ENCODE measurements around the gene GKN2. TPM values are rescaled to one million over a fixed set of nuclear protein-coding genes. Genes with fewer than 3 reads are reported as not detected.

GKN2 gene
- total RNA-seq, 2 experiments from 2014 or later, result not detected

DNA sequence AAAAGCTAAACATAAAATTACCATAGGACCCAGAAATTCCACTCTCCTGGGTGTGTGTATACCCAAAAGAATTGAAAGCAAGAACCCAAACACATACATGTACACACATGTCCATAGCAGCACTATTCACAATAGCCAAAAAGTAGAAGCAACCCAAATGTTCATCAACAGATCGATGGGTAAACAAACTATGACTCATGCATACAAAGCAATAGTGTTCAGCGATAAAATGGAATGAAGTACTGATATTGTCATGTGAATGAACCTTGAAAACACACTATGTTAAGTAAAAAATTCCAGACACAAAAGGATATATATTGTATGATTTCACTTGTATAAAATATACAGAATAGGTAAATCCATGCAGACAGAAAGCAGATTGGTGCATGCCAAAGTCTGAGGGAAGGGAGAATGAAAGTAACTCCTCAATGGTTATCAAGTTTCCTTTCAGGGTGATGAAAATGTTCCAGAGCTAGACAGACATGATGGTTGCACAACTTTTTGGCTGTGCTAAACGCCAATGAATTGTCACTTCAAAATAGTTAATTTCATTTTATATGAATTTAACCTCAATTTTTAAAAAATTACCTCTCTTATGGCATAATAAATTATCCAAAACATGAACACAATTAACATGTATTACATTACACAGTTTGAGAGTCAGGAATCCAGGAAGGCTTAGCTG lies 35.5 kb downstream of the GKN2 start:
- no peak overlapping the region for H3K4me3 Mint-ChIP-seq
- no peaks in the 10 kb centered on the region for H3K27me3 Mint-ChIP-seq
- no peak for DNase-seq
- H3K4me1 Mint-ChIP-seq, result no peaks in the 10 kb centered on the region
- H3K27ac Mint-ChIP-seq, result no peak overlapping the region
- no peaks in the 10 kb centered on the region for H3K9me3 Mint-ChIP-seq (ENCODE audit: low read depth)
- no peak for ATAC-seq
- intact Hi-C loops (cut with DNase I, micrococcal nuclease), result no loop called here
- CTCF ChIA-PET, result interaction anchor here (0.5 to 1.2 kb wide), 2 partner anchors 26 to 83 kb away, joined by 3 read pairs; no protein-coding TSS in a partner anchor
- no peaks in the 10 kb centered on the region for H3K36me3 Mint-ChIP-seq (ENCODE audit: low read depth)
- POLR2A ChIA-PET, result no interaction called here

DNA sequence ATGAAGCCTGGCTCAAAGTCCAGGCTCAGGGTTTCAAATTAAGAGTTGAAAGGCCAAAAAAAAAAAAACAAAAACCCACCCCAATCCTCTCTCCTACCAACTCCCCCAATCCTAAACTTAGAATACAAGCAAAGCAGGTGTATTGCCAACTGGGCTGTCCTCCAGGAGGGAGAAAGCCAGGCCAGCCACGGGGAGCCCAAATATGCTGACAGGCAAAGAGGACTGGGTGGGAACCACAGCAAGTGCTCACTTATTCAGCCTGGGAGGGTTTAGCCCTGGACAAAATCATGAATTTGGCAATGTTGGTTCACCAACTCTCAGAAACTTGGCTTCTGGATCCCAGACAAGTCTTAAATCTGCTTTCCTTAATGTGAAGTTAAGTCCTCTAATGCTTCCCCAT lies 36.5 kb downstream of the GKN2 start:
- no peaks in the 10 kb centered on the region for H3K36me3 Mint-ChIP-seq (ENCODE audit: low read depth)
- ChIA-PET CTCF (no interaction called here), POLR2A (no interaction called here)
- H3K4me1 Mint-ChIP-seq, result no peaks in the 10 kb centered on the region
- H3K27me3 Mint-ChIP-seq, result no peaks in the 10 kb centered on the region
- H3K9me3 Mint-ChIP-seq (ENCODE audit: low read depth), result no peaks in the 10 kb centered on the region
- DNase-seq, result no peak
- intact Hi-C loops (cut with DNase I, micrococcal nuclease), result no loop called here
- ATAC-seq, result no peak
- no peak overlapping the region for H3K4me3 Mint-ChIP-seq
- H3K27ac Mint-ChIP-seq, result no peak overlapping the region

DNA sequence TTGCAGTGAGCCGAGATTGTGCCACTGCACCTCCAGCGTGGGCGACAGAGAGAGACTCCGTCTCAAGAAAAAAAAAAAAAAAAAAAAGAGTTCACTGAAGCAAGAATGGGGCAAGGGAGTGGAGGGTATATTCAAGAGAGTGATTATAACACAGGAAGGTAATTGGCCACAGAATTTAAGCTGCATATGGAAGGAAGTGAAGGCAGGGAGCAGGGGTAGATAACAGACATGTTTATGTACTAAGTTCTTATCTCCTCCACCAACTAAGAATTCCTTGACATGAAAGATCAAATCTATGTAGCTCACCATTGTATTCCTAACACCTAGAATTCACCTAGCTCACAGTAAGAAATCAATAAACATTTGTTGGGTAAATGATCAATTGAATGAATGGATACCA lies 37.3 kb downstream of the GKN2 start:
- H3K9me3 Mint-ChIP-seq (ENCODE audit: low read depth), result no peaks in the 10 kb centered on the region
- ChIA-PET POLR2A (no interaction called here), CTCF (interaction anchor here (1.2 to 1.4 kb wide), 3 partner anchors 12 to 451 kb away, joined by 3 to 9 read pairs (median 3); no protein-coding TSS in a partner anchor)
- DNase-seq (no peak), ATAC-seq (no peak)
- no peak overlapping the region for H3K27ac Mint-ChIP-seq
- no peak overlapping the region for H3K4me3 Mint-ChIP-seq
- intact Hi-C loops (cut with DNase I, micrococcal nuclease), result no loop called here
- H3K27me3 Mint-ChIP-seq, result no peaks in the 10 kb centered on the region
- peaks cover 2% of the 10 kb centered on the region for H3K4me1 Mint-ChIP-seq
- H3K36me3 Mint-ChIP-seq (ENCODE audit: low read depth), result no peaks in the 10 kb centered on the region

DNA sequence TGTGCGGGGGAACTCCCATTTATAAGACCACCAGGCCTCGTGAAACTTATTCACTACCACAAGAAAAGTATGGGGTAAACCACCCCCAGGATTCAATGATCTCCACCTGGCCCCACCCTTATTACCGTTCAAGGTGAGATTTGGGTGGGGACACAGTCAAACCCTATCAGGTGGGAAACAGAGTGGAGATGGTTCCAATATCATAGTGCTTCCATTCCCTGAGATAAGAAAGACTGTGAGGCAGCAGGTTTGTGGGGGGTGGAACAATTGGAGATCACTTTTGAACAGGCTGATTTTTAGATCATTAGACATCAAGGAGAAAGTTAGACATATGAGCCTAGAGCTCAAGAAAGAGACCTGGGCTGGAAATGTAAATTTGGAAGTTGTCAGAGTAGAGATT lies 39.3 kb downstream of the GKN2 start:
- no peaks in the 10 kb centered on the region for H3K27me3 Mint-ChIP-seq
- ChIA-PET POLR2A (no interaction called here), CTCF (interaction anchor here (1.4 to 3.9 kb wide), 6 partner anchors 12 to 450 kb away, joined by 3 to 22 read pairs (median 4); no protein-coding TSS in a partner anchor)
- DNase-seq (no peak), ATAC-seq (no peak)
- no peaks in the 10 kb centered on the region for H3K9me3 Mint-ChIP-seq (ENCODE audit: low read depth)
- H3K36me3 Mint-ChIP-seq (ENCODE audit: low read depth), result no peaks in the 10 kb centered on the region
- H3K27ac Mint-ChIP-seq, result no peak overlapping the region
- intact Hi-C loops (cut with DNase I, micrococcal nuclease), result no loop called here
- no peak overlapping the region for H3K4me3 Mint-ChIP-seq
- peaks cover 20% of the 10 kb centered on the region for H3K4me1 Mint-ChIP-seq

DNA sequence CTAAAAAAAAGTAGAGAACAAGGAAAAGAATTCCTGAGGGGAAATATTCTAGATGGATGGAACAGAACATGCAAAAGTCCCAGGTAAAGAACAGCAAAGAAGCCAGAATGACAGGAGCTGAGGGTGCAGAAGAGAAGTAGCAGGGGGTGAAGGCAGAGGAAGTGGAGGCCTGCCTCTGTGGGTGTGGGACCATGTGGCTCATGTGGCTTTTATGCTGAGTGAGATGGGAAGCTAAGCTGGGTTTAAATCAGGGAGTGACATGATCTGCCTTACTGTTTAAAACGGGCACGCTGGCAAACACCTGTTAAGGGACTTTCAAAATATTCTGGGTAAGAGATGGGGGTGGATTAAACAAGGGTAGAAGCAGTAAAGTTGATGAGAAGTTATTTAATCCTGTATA lies 40.0 kb downstream of the GKN2 start:
- intact Hi-C loops (cut with DNase I, micrococcal nuclease), result no loop called here
- Mint-ChIP-seq H3K36me3 (ENCODE audit: low read depth) (no peaks in the 10 kb centered on the region), H3K27ac (no peak overlapping the region), H3K4me1 (peaks cover 26% of the 10 kb centered on the region), H3K9me3 (ENCODE audit: low read depth) (no peaks in the 10 kb centered on the region), H3K4me3 (no peak overlapping the region), H3K27me3 (no peaks in the 10 kb centered on the region)
- CTCF ChIA-PET, result interaction anchor here (1.3 to 3.9 kb wide), 7 partner anchors 11 to 449 kb away, joined by 3 to 22 read pairs (median 4); no protein-coding TSS in a partner anchor
- DNase-seq (peak; percentile 57), ATAC-seq (no peak)
- POLR2A ChIA-PET, result no interaction called here

DNA sequence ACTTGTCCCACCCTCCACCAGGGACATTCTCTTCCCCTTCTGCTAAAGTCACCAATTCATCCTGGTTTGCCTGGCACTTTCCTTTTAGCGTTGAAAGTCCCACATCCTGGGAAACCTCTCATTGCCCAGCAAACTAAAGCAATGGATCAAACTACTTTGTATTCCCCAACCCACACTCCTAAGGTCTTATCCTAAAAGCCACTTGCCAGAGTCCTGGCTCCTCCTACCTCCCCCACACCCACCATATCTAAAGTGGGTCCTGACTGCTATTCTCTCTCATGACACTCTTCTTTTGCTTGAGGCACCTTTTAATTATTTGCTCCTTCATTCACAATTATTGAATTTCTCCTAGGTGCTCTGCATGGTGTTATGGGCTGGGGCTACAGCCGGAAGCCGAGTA lies 40.6 kb downstream of the GKN2 start:
- POLR2A ChIA-PET, result no interaction called here

DNA sequence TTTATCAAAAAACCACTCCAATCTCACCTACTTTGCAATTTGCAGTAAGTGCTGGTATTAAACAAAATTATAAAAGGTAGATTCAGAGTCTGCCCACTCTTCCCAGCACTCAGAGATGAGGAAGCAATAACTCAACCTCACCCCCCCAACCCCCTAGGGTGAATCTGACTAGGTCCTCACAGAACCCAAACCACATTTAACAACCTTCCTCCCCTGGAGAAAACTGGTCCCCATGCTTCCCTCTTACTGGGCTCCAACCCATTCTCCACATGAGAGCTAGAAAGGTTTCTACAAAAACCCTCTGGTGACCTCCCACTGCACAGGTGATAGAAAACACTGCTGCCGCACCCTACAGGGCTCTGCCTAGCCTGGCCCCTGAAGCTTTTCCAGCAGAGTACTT lies 41.0 kb downstream of the GKN2 start:
- DNase-seq (no peak), ATAC-seq (no peak)
- POLR2A ChIA-PET, result no interaction called here
- Mint-ChIP-seq H3K27ac (no peak overlapping the region), H3K9me3 (ENCODE audit: low read depth) (no peaks in the 10 kb centered on the region), H3K4me3 (no peak overlapping the region), H3K36me3 (ENCODE audit: low read depth) (no peaks in the 10 kb centered on the region), H3K27me3 (no peaks in the 10 kb centered on the region), H3K4me1 (peaks cover 33% of the 10 kb centered on the region)
- intact Hi-C loops (cut with DNase I, micrococcal nuclease), result no loop called here
- CTCF ChIA-PET, result interaction anchor here (0.6 to 3.9 kb wide), 9 partner anchors 12 to 470 kb away, joined by 3 to 22 read pairs (median 4); no protein-coding TSS in a partner anchor

More for the DNA sequence above, 40.6 kb downstream of the GKN2 start:
- Mint-ChIP-seq H3K4me1 (peaks cover 31% of the 10 kb centered on the region), H3K9me3 (ENCODE audit: low read depth) (no peaks in the 10 kb centered on the region), H3K27me3 (no peaks in the 10 kb centered on the region), H3K4me3 (no peak overlapping the region), H3K27ac (no peak overlapping the region), H3K36me3 (ENCODE audit: low read depth) (no peaks in the 10 kb centered on the region)
- intact Hi-C loops (cut with DNase I, micrococcal nuclease), result no loop called here
- ATAC-seq (no peak), DNase-seq (no peak)
- CTCF ChIA-PET, result interaction anchor here (0.6 to 3.9 kb wide), 9 partner anchors 13 to 471 kb away, joined by 3 to 22 read pairs (median 4); no protein-coding TSS in a partner anchor

DNA sequence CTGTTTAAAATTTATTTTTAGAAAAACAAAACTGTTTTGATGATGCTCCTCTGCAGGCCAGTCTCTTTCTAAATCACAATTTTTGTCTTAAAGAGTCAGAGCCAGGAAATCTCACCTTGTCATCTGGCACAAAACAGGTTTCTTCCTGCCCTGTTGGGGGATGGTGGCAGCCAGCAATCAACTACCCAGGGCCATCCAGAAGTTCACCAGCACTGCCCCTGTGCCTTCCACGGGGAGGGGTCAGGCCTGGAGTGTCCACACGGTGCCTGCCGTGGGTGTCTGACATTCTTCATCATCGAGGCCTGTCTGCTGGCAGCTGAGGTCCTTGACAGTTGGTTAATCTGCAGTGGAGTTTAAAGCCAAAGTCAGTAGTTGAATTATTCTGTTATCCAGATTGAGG lies 41.4 kb downstream of the GKN2 start:
- intact Hi-C loops (cut with DNase I, micrococcal nuclease), result no loop called here
- POLR2A ChIA-PET, result no interaction called here
- H3K9me3 Mint-ChIP-seq (ENCODE audit: low read depth), result no peaks in the 10 kb centered on the region

DNA sequence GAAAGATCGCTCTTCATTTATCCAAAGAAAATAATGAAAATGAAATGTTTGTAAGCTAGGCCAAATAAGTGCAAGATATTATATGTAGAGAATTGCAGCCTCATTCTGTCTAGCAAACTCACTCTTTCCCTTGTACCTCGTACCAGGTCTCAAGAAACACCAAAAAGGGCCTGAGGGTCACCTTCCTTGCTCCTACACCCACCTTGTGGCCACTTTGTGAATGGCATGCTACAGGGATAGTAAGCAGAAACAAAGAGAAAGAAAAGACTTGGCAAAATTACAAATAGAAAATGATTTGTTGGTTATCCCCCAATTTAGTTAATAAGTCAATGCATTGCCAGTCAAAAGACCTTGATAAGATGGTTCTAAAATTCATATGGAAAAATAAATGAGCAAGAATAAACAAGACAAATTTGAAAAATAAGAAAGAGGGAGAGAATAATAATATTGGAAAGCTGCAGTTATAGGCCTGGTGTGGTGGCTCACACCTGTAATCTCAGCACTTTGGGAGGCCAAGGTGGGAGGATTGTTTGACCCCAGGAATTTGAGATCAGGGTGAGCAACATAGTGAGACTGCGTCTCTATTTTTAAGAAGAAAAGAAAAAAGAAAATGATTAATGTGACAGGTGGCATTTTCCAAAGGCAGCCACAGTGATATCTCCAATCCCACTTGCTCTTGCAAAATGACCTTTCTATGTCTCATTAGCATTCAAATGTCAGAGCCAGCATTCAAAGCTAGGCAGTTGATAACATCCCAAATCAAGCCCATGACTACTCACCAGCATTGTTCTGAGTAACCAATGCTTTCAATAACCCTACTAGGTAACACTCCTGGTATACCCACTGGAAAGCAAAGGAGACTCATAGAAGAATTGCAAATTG lies 42.7 kb downstream of the GKN2 start:
- peak; percentile 20 for ATAC-seq
- Mint-ChIP-seq H3K4me3 (no peak overlapping the region), H3K9me3 (ENCODE audit: low read depth) (no peaks in the 10 kb centered on the region), H3K27ac (peak overlapping the region; percentile 69), H3K27me3 (no peaks in the 10 kb centered on the region), H3K4me1 (peaks cover 36% of the 10 kb centered on the region), H3K36me3 (ENCODE audit: low read depth) (no peaks in the 10 kb centered on the region)
- ChIA-PET POLR2A (interaction anchor here (0.5 kb wide), 1 partner anchor 471 kb away, joined by 3 read pairs; no protein-coding TSS in a partner anchor), CTCF (interaction anchor here (0.8 to 6.1 kb wide), 12 partner anchors 10 to 445 kb away, joined by 3 to 57 read pairs (median 6); partner anchors contain the start of genes APLF and FBXO48)
- intact Hi-C loops (cut with DNase I, micrococcal nuclease), result loop anchor here (1.0 to 5.0 kb wide), 10 partner anchors 71 to 658 kb away; partner anchors contain the start of gene PPP3R1 (in 1 of the 2)
- peak; percentile 88 for DNase-seq

More for the DNA sequence above, 41.4 kb downstream of the GKN2 start:
- Mint-ChIP-seq H3K36me3 (ENCODE audit: low read depth) (no peaks in the 10 kb centered on the region), H3K27ac (peak overlapping the region; percentile 21), H3K4me1 (peaks cover 36% of the 10 kb centered on the region), H3K27me3 (no peaks in the 10 kb centered on the region), H3K4me3 (no peak overlapping the region)
- ATAC-seq, result no peak
- CTCF ChIA-PET, result interaction anchor here (0.6 to 3.9 kb wide), 7 partner anchors 12 to 470 kb away, joined by 3 to 22 read pairs (median 4); no protein-coding TSS in a partner anchor
- peak; percentile 30 for DNase-seq

DNA sequence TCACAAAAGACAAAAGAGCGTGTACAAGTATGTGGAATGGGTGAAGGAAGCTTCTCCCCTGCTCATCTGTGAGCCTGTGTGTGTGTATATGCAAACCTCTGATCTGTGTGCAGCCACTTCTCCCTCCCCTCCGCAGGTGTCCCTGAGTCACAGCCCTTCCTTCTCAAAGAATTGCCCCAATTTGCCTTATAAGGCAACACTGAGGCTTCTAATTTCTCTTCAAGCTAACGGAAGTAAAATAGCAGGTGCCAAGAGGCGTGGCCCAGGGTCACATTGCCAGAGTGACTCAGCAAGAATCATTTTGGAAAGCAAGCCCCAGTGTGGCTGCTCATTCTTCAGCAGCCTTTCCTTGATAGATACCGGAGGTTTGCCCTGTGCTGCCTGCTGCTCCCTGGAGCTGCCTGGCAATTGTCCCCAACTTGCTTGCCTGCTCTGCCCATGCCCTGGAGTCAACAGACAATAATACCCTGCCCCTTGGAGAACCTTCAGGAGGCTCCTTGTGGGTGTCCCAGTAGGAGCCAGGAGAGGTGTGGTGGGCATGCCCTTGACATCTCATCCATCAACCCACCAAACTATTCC lies 44.2 kb downstream of the GKN2 start:
- ATAC-seq, result peak; percentile 93
- Mint-ChIP-seq H3K36me3 (ENCODE audit: low read depth) (no peaks in the 10 kb centered on the region), H3K27me3 (no peaks in the 10 kb centered on the region), H3K4me1 (peaks cover 36% of the 10 kb centered on the region), H3K9me3 (ENCODE audit: low read depth) (no peaks in the 10 kb centered on the region), H3K4me3 (peak overlapping the region; percentile 46), H3K27ac (peak overlapping the region; percentile 95)
- ChIA-PET POLR2A (interaction anchor here (0.6 to 1.0 kb wide), 5 partner anchors 17 to 163 kb away, joined by 3 read pairs; no protein-coding TSS in a partner anchor), CTCF (interaction anchor here (0.6 to 6.1 kb wide), 28 partner anchors 15 to 624 kb away, joined by 3 to 57 read pairs (median 5); partner anchors contain the start of genes APLF and FBXO48)
- intact Hi-C loops (cut with DNase I, micrococcal nuclease), result loop anchor here (1.0 to 5.0 kb wide), 10 partner anchors 70 to 656 kb away; partner anchors contain the start of genes APLF (in 1 of the 2), FBXO48 (in 1 of the 2) and PPP3R1 (in 1 of the 2)
- DNase-seq, result peak; percentile 92

DNA sequence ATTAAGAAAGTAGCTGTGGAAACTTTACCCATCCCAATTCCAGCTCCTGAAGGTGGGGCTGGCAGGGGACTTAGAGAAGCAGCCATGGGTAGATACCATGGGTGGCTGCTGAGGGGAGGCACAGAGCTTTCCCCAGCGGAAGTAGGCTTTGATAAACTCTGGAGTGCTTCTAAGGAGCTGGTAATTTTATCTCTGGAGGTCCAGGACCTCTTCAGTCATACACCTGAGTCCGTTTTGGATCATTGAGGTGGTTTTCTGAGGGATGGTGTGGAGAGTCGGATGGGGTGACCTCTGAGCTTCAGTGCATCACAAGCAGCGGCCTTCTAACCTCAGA lies 44.8 kb downstream of the GKN2 start:
- Mint-ChIP-seq H3K9me3 (ENCODE audit: low read depth) (no peaks in the 10 kb centered on the region), H3K36me3 (ENCODE audit: low read depth) (no peaks in the 10 kb centered on the region), H3K4me1 (peaks cover 36% of the 10 kb centered on the region), H3K4me3 (peak overlapping the region; percentile 46), H3K27me3 (no peaks in the 10 kb centered on the region), H3K27ac (peak overlapping the region; percentile 95)
- DNase-seq (peak; percentile 29), ATAC-seq (peak; percentile 23)
- POLR2A ChIA-PET, result interaction anchor here (0.6 to 1.0 kb wide), 5 partner anchors 11 to 152 kb away, joined by 3 read pairs; no protein-coding TSS in a partner anchor
- intact Hi-C loops (cut with DNase I, micrococcal nuclease), result loop anchor here (1.0 to 5.0 kb wide), 10 partner anchors 69 to 656 kb away; partner anchors contain the start of genes APLF (in 1 of the 2), FBXO48 (in 1 of the 2) and PPP3R1 (in 1 of the 2)
- CTCF ChIA-PET, result interaction anchor here (0.6 to 6.1 kb wide), 30 partner anchors 9 to 623 kb away, joined by 3 to 57 read pairs (median 4); partner anchors contain the start of genes APLF and FBXO48

Measured in activated CD4-positive, alpha-beta T cell treated with anti-CD3 and anti-CD28 coated beads for 36 hours (primary cell).